Osteoblast (primary cell): ENCODE measurements around the gene ITPR1. TPM values are rescaled to one million over a fixed set of nuclear protein-coding genes. Genes with fewer than 3 reads are reported as not detected.

Source experiments
- DNase-seq: peaks from one replicate; pipeline ENCODE4 v3.0.0; 2011; ENCODE audit warnings: low spot score, mixed read lengths; ENCODE audit not compliant: insufficient read length; ENCODE audit errors: missing footprints
- H2AFZ ChIP-seq: 2 replicates; pipeline ENCODE4 v1.6.0; 2011; ENCODE audit warnings: mild to moderate bottlenecking, low read length
- H3K27ac ChIP-seq: 2 replicates; pipeline ENCODE4 v1.5.1; 2011; ENCODE audit warnings: mild to moderate bottlenecking, low read depth, low read length, moderate library complexity
- H3K27me3 ChIP-seq: 2 replicates; pipeline ENCODE4 v1.6.0; 2012; ENCODE audit warnings: mild to moderate bottlenecking, control low read depth, inconsistent platforms, low read length, moderate library complexity; ENCODE audit not compliant: insufficient read depth
- H3K36me3 ChIP-seq: 2 replicates; pipeline ENCODE4 v1.5.1; 2011; ENCODE audit warnings: mild to moderate bottlenecking, low read length, control low read depth, moderate library complexity; ENCODE audit not compliant: insufficient read depth
- H3K4me1 ChIP-seq: 2 replicates; pipeline ENCODE4 v1.5.1; 2011; ENCODE audit warnings: mild to moderate bottlenecking, low read length, control low read depth, moderate library complexity; ENCODE audit not compliant: insufficient read depth
- H3K4me2 ChIP-seq: 2 replicates; pipeline ENCODE4 v1.6.0; 2011; ENCODE audit warnings: mild to moderate bottlenecking, low read length; ENCODE audit not compliant: insufficient read depth
- H3K4me3 ChIP-seq: fragments of 200-600 bp; sonication (generic); 3 replicates; pipeline ENCODE4 v1.5.1; 2012; ENCODE audit warnings: mild to moderate bottlenecking, low read length, inconsistent platforms; ENCODE audit not compliant: insufficient read depth
- H3K79me2 ChIP-seq: 2 replicates; pipeline ENCODE4 v1.6.0; 2012; ENCODE audit warnings: mild to moderate bottlenecking, low read length, control low read depth, inconsistent platforms; ENCODE audit not compliant: insufficient read depth
- H3K9me3 ChIP-seq: 2 replicates; pipeline ENCODE4 v1.5.1; 2011; ENCODE audit warnings: low read depth, low read length, control low read depth
- H4K20me1 ChIP-seq: 2 replicates; pipeline ENCODE4 v1.6.0; 2012; ENCODE audit warnings: mild to moderate bottlenecking, low read length, control low read depth; ENCODE audit not compliant: insufficient read depth
- total RNA-seq: library from RNA; depleted of rRNA; stranded (reverse); fragments of >200 nt; gene quantifications from 2 replicates; pipeline ENCODE4 v1.2.3, GENCODE V29; 2012
- TF ChIP-seq, protein P1 (sequence below): IDR thresholded peaks from 2 replicates; pipeline ENCODE4 v1.5.1; 2011; ENCODE audit warnings: mild to moderate bottlenecking, low read depth, low read length, moderate library complexity; ENCODE audit errors: extremely low read depth

ITPR1 gene
- total RNA-seq, 1 donor, result 16.6 TPM

DNA sequence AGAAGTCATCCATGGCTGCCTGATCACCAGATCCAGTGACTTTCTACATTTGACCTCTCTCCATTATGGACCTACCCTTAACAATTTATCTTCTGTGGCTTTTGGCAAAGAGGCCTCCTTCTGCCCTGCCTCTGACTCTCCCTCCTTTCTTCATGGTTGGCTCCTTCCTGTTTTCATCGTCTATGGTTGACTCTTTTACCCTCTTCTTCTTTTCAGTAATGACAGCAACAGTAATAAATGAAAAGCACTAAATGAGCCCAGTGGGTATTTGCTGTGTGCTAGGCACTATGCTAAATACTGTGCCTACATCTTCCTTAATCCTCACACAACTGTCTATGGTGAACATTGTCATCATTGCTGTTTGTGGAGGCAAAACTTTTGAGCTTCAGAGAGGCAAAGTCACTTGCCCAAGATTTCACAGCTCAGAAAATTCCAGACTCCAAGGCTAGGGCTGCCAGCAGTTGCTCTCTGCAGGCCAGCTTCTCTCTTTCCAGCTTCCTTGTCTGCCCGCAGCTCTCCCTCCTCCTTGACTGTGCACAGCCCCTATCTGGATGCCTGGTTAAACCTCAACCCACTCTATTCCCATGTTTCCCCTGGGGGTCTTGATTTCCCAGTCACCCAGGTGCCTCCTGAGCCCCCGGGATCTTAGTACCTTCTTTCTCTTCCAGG lies 24.6 kb downstream of the ITPR1 start:
- no peaks in the 10 kb centered on the region for H3K9me3 ChIP-seq
- H3K27me3 ChIP-seq, result no peaks in the 10 kb centered on the region
- H2AFZ ChIP-seq, result no peak overlapping the region
- H4K20me1 ChIP-seq, result no peaks in the 10 kb centered on the region
- H3K27ac ChIP-seq, result no peak overlapping the region
- H3K4me1 ChIP-seq, result no peaks in the 10 kb centered on the region
- no peaks in the 10 kb centered on the region for H3K36me3 ChIP-seq
- TF ChIP-seq, protein P1, sequence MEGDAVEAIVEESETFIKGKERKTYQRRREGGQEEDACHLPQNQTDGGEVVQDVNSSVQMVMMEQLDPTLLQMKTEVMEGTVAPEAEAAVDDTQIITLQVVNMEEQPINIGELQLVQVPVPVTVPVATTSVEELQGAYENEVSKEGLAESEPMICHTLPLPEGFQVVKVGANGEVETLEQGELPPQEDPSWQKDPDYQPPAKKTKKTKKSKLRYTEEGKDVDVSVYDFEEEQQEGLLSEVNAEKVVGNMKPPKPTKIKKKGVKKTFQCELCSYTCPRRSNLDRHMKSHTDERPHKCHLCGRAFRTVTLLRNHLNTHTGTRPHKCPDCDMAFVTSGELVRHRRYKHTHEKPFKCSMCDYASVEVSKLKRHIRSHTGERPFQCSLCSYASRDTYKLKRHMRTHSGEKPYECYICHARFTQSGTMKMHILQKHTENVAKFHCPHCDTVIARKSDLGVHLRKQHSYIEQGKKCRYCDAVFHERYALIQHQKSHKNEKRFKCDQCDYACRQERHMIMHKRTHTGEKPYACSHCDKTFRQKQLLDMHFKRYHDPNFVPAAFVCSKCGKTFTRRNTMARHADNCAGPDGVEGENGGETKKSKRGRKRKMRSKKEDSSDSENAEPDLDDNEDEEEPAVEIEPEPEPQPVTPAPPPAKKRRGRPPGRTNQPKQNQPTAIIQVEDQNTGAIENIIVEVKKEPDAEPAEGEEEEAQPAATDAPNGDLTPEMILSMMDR, result no peak
- no peak for DNase-seq
- H3K79me2 ChIP-seq, result no peaks in the 10 kb centered on the region
- H3K4me3 ChIP-seq, result no peak overlapping the region
- no peak overlapping the region for H3K4me2 ChIP-seq

GRCh38 chr3:4520033-4520816 lies 27.1 kb downstream of the ITPR1 start:
- H2AFZ ChIP-seq, result no peak overlapping the region
- TF ChIP-seq, protein P1, result no peak
- no peak overlapping the region for H3K4me2 ChIP-seq
- no peak overlapping the region for H3K4me3 ChIP-seq
- H3K27ac ChIP-seq, result no peak overlapping the region
- H3K79me2 ChIP-seq, result no peaks in the 10 kb centered on the region
- H3K27me3 ChIP-seq, result no peaks in the 10 kb centered on the region
- no peaks in the 10 kb centered on the region for H3K36me3 ChIP-seq
- H3K9me3 ChIP-seq, result no peaks in the 10 kb centered on the region
- DNase-seq, result no peak
- H3K4me1 ChIP-seq, result no peaks in the 10 kb centered on the region
- no peaks in the 10 kb centered on the region for H4K20me1 ChIP-seq

- no peak overlapping the region for H3K27ac ChIP-seq
- H3K9me3 ChIP-seq, result no peaks in the 10 kb centered on the region
- H3K27me3 ChIP-seq, result no peaks in the 10 kb centered on the region
- H2AFZ ChIP-seq, result no peak overlapping the region
- H3K4me2 ChIP-seq, result no peak overlapping the region
- no peak overlapping the region for H3K4me3 ChIP-seq
- TF ChIP-seq, protein P1, result no peak
- H3K79me2 ChIP-seq, result no peaks in the 10 kb centered on the region
- no peaks in the 10 kb centered on the region for H3K36me3 ChIP-seq
- DNase-seq, result no peak
- no peaks in the 10 kb centered on the region for H3K4me1 ChIP-seq
- H4K20me1 ChIP-seq, result no peaks in the 10 kb centered on the region
These were observed 29.8 kb downstream of the ITPR1 start for GRCh38 chr3:4522947-4523346.
